NCI-H146 treated with DMSO at 0.1 percent for 48 hours (cell line): Measurements from ENCODE around the gene ARAP2.

Source experiments
- DNase-seq: peaks from one replicate; lab custom pipeline; 2025; ENCODE audit not compliant: unreplicated experiment; lab: John Stamatoyannopoulos, UW

Gene ARAP2

GRCh38 chr4:36267486-36268268, 23.4 kb upstream of the ARAP2 start:
- DNase-seq, result no peak

GRCh38 chr4:36264207-36264826, 20.0 kb upstream of the ARAP2 start:
- DNase-seq, result no peak

DNA sequence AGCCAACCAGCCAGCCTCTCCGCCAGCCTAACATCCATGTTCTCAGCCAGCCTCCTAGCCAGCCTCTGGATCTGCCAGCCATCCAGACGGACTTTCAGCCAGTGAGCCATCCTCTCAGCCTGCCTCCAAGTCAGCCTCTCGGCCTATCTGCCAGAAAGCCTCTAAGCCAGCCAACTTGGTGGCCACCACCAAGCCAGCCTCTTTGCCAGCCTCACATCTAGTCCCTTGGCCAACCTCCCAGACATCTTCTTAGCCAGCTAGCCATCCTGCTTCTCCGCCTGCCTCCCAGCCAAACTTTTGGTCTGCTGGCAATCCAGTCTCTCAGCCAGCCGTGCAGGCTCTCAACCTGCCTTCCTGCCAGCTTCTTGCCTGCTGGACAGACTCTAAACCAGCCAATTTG, 16.4 kb upstream of the ARAP2 start:
- no peak for DNase-seq

DNA sequence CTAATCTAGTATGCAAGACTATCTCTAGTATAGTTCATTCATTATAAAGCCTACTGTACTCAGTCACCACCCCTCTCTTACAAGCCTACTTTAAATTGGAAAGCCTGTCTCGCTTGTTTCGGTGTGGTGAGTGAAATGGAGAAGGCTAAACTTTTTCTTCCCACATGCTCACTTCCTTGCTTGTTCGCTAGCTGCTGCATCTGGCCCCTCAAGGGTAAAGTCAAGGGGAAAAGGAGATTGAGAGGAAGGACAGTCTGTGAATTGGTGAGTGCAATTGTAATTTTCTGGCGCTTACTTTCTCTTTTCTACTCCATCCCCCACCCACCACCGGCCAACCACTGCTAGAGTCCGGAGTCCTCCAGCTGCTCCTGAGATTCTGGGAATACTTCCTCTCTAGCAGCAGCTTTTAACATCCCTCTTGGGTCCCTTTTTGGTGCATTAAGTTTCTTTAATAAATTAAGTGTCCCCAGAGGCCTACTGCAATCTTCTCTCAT, 12.1 kb upstream of the ARAP2 start:
- no peak for DNase-seq

DNA sequence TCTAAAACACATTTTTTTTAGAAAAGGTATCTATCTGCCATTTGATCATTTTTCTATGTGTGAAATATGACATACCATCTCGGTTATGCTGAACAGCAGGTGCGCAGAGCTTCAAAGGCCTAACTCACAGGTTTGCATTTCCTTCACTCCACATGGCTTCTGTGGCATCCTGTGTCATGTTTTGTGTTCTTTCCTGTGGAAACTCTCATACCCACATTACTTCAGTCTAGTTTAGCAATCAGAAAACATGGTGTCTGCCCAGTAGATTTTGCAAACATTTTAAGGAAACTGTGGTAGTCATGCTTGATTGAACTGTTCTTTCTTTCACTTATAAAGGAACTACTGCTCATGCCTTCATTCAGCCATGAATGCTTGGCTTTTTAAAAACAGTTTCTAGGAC, 11.3 kb upstream of the ARAP2 start:
- DNase-seq, result no peak

GRCh38 chr4:36254371-36254770, 10.1 kb upstream of the ARAP2 start:
- DNase-seq, result no peak

DNA sequence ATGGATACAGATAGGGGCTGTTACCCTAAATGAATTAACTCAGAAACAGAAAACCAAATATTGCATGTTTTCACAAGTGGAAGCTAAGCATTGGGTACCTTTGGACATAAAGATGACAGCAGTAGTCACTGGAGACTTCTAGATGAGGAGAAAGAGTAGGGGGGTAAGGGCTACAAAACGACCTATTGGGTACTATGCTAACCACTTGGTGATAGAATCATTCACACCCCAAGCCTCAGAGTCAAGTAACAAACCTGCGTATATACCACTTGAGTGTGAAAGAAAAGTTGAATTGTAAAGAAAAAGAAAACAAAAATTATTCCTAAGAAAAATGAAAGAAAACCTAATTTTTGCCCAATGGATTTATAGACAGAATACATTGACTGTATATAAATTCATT, 7.7 kb upstream of the ARAP2 start:
- DNase-seq, result no peak

- no peak for DNase-seq
Observed at GRCh38 chr4:36249610-36250009, 5.3 kb upstream of the ARAP2 start.

DNA sequence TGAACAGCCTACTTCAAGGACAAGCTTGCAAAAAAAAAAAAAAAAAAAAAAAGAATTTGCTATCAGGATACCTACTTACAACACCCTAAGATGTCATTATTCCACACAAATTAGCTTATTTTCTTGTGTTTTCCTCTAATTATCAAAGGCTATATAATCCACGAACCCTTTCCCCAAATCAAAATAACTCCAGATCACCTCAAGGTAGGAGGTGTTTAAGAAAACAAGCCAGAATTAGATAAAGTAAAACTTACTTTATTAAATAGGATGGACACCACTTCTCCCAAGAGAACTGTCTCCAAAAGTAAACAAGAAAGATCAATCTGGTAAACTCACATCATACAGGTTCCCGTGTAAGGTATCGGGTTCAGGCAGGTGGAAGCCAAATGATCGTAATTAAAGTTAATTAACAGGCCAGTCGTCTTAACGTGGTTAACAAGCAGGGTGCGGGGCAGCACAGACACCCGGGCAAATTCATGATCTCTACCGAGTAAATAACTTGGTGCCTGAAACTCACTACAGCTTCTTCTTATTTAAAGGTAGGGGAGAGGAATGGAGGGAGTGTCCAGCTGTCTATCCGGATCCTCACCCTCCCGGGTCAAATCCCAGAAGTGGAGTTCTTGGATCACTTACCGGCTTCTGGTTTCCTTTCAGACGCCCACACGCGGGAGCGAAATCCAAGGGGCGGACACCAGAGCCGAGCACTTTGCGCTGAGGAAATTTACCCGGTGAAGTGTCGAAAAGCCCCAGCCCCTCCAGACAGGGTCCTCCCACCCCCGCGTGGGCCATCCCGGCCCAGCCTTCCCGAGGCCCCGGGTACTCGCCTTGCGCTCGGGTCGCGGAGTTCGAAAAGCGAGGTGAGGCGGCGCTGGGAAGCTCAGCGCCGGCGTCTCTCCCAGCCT, 708 bp downstream of the ARAP2 start:
- peak; percentile 67 for DNase-seq

DNA sequence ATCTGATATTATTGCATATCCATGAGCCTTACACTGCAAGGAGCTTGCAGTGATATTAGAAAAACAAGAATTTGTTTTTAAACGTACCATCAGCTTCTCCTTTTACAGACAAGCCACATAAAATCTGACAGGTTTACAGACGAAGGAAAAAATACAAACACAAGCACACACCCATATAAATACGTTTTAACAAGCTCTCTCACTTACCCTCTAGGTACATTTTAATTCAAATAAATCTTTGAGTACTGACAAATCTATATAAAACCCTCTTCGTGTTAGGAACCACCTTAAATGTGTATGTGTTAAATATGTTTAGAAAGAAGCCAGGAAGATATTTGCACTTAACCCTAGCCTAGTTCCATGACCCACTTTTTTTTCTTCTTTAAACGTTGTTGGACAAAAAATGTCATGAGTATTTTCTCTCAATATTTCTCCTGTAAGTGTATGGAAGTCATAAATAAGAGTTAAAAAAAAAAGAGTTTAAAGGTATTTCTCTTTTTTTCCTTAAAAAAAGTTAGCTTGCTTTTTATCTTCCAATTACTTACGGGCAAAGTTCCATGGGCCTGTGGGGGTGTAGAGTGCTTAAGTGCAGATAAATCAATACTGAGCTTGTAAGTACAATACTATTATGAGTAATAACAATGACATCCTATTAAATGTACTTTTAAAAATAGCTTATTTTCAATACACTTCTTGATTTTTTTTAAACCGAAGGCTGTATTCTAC, 1.5 kb downstream of the ARAP2 start:
- DNase-seq, result no peak

- DNase-seq, result no peak
Observed at GRCh38 chr4:36241771-36242170, 2.5 kb downstream of the ARAP2 start.

- no peak for DNase-seq
Observed at GRCh38 chr4:36237366-36238313, 6.7 kb downstream of the ARAP2 start.

GRCh38 chr4:36236159-36236558, 8.2 kb downstream of the ARAP2 start:
- DNase-seq, result no peak

- no peak for DNase-seq
Observed at GRCh38 chr4:36235306-36235705, 9.0 kb downstream of the ARAP2 start.

- no peak for DNase-seq
Observed at GRCh38 chr4:36233567-36234266, 10.6 kb downstream of the ARAP2 start.

DNA sequence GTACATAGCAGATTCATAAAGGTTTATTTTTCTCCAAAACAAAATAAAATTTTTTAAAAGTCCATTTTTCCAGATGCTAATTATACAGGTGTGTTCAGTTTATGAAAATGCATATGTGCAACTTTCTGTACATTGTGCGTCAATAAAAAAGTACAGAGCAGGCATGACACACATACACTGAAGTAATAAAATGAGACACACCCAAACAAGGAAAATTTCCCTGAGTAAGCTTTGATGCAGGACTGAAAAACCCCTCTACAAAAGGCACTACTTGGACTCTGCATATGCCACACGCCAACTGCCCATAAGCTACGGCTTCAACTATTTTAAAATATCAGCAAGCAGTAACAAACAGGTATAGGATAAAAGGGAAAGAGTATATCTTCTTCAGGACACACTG, 13.8 kb downstream of the ARAP2 start:
- no peak for DNase-seq

- no peak for DNase-seq
Observed at GRCh38 chr4:36227913-36228312, 16.4 kb downstream of the ARAP2 start.

GRCh38 chr4:36226430-36227227, 17.7 kb downstream of the ARAP2 start:
- DNase-seq, result no peak
